Hepatocyte (in vitro differentiated cells): ENCODE results near the gene ZNG1B.
"Not testable (repeated sequence)": the region's sequence is repeated elsewhere in the genome, so short reads cannot be mapped to it uniquely, and the experiment has no call there.

ENCODE experiments used
- EZH2 ChIP-seq: fragments of 200-600 bp; sonication (generic); IDR thresholded peaks from 2 replicates; pipeline ENCODE4 v1.6.1; 2016; ENCODE audit warnings: antibody characterized with exemption, mild to moderate bottlenecking, borderline replicate concordance
- EZH2phosphoT487 ChIP-seq: fragments of 200-600 bp; sonication (generic); IDR thresholded peaks from one replicate; pipeline ENCODE4 v1.6.1; 2018; ENCODE audit warnings: antibody characterized with exemption, mild to moderate bottlenecking, low read depth, moderate library complexity; ENCODE audit not compliant: unreplicated experiment, severe bottlenecking
- TF ChIP-seq, protein P1 (sequence below): fragments of 200-600 bp; sonication (generic); IDR thresholded peaks from 2 replicates; pipeline ENCODE4 v1.5.1; 2016; ENCODE audit warnings: antibody characterized with exemption, mild to moderate bottlenecking; ENCODE audit not compliant: poor library complexity

DNA sequence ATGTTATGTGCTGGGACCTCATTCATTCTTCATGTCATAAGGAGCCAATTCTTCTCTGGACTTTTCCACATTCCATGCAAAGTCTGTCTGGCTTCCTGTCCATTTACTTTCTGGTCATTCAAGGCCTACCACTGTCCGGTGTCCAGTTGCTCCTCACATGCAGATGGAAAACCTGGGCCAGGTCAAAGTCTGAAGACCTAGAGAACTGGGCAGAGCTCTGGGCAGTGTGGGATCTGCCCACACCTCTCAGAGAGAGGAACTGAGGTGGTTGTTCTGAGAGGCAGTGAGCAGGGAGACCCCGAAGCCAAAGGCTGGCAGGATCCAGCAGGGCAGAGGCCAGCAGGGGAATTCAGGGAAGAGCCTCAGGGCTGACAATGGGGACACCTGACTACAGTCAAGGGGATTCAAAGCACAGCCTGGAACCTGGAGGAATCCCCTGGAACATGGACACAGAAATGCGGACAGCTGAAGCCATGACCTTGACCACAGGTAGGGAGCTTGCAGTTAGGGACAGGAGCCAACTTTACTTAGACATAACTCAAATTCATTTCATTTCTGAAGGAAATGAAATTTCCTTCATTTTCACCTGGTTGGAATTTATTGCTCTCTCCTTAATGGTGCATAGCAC lies 25.7 kb upstream of the ZNG1B start:
- TF ChIP-seq, protein P1, sequence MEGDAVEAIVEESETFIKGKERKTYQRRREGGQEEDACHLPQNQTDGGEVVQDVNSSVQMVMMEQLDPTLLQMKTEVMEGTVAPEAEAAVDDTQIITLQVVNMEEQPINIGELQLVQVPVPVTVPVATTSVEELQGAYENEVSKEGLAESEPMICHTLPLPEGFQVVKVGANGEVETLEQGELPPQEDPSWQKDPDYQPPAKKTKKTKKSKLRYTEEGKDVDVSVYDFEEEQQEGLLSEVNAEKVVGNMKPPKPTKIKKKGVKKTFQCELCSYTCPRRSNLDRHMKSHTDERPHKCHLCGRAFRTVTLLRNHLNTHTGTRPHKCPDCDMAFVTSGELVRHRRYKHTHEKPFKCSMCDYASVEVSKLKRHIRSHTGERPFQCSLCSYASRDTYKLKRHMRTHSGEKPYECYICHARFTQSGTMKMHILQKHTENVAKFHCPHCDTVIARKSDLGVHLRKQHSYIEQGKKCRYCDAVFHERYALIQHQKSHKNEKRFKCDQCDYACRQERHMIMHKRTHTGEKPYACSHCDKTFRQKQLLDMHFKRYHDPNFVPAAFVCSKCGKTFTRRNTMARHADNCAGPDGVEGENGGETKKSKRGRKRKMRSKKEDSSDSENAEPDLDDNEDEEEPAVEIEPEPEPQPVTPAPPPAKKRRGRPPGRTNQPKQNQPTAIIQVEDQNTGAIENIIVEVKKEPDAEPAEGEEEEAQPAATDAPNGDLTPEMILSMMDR = not testable (repeated sequence)
- not testable (repeated sequence) for TF ChIP-seq EZH2, EZH2phosphoT487
